Stomach (tissue), 9 donors: ENCODE data around the gene KLK8. TPM values are rescaled to one million over a fixed set of nuclear protein-coding genes. Genes with fewer than 3 reads are reported as not detected.
"Not testable (repeated sequence)": the region's sequence is repeated elsewhere in the genome, so short reads cannot be mapped to it uniquely, and the experiment has no call there.

Experiments used
- DNase-seq, 2 donors: peaks; one replicate each; pipeline versions ENCODE4 v3.0.0 to v3.0.0-alpha.2; 2013 to 2019
- H3K27ac ChIP-seq, 5 donors: fragments of 200-600 bp in 4 of 5; sonication (generic) in 4 of 5; one replicate each; pipeline ENCODE4 v1.5.1; 2013 to 2019; ENCODE audit warnings: mild to moderate bottlenecking in 1 of 5, moderate library complexity in 1 of 5
- H3K27me3 ChIP-seq, 3 donors: fragments of 200-600 bp; sonication (generic); one replicate each; pipeline ENCODE4 v1.5.1; 2017 to 2019; ENCODE audit warnings: mixed run types in 1 of 3
- H3K36me3 ChIP-seq, 4 donors: fragments of 200-600 bp; sonication (generic); 1 replicate in 3 of 4; 2 replicates in 1 of 4; pipeline ENCODE4 v1.5.1; 2016 to 2019
- H3K4me1 ChIP-seq, 4 donors: fragments of 200-600 bp; sonication (generic); one replicate each; pipeline ENCODE4 v1.5.1; 2016 to 2019
- H3K4me3 ChIP-seq, 4 donors: fragments of 200-600 bp; sonication (generic) in 3 of 4; one replicate each; pipeline ENCODE4 v1.5.1; 2016 to 2019; ENCODE audit warnings: mild to moderate bottlenecking in 1 of 4
- H3K9me3 ChIP-seq, 4 donors: fragments of 200-600 bp; sonication (generic); one replicate each; pipeline ENCODE4 v1.5.1; 2016 to 2019
- EP300 ChIP-seq: sonication (generic); formaldehyde crosslinking; IDR thresholded peaks from one replicate; pipeline ENCODE4 v1.6.1; 2017; ENCODE audit warnings: antibody characterized with exemption
- POLR2A ChIP-seq, 4 donors: fragments of 450-650 bp; IDR thresholded peaks; one replicate each; pipeline ENCODE4 v1.6.1; 2016; ENCODE audit warnings: antibody characterized with exemption in 4 of 4, control low read depth in 2 of 4, mild to moderate bottlenecking in 1 of 4, moderate library complexity in 1 of 4
- POLR2AphosphoS5 ChIP-seq, 3 donors: sonication (generic); formaldehyde crosslinking; IDR thresholded peaks; one replicate each; pipeline ENCODE4 v1.6.1; 2016; ENCODE audit warnings: antibody characterized with exemption in 3 of 3
- whole genome bisulfite sequencing, 5 donors: extraction: QIAGEN DNeasy Blood & Tissue Kit in 3 of 5; methylation state at CpG; one replicate each; pipeline versions ENCODE4 v1.1.5 to v1.1.7; 2013 to 2018; 5-methylcytosine and 5-hydroxymethylcytosine counted together
- intact Hi-C: fragments of 100-400 bp; cut with DNase I; formaldehyde crosslinking; loops from one replicate; pipeline ENCODE4 v1.15.1; 2023; ENCODE audit warnings: low total_unique reads
- polyA plus RNA-seq, 3 donors: library from polyadenylated mRNA; stranded (reverse); fragments of 200-250 nt; gene quantifications; one replicate each; pipeline ENCODE4 v1.2.3, GENCODE V29; 2013
- total RNA-seq, 5 donors: library from RNA; depleted of rRNA; stranded (reverse); fragments of >200 nt; gene quantifications; one replicate each; pipeline versions ENCODE4 v1.1.0 to v1.2.3, GENCODE V29; 2014 to 2016
- TF ChIP-seq, protein P1 (sequence below), 7 experiments: fragments of 450-650 bp in 4 of 7; fragments of 200-600 bp in 3 of 7; sonication (generic) in 3 of 7; IDR thresholded peaks; one replicate each; pipeline ENCODE4 v1.5.1; 2016 to 2019; ENCODE audit warnings: antibody characterized with exemption in 7 of 7, control low read depth in 2 of 7, mild to moderate bottlenecking in 1 of 7
- donor health status: healthy with polysubstance abuse.
- donor health status: Bipolar disorder and iron deficiency.
- donor health status: healthy.

The KLK8 gene
- total and polyA plus RNA-seq, 8 donors: 116 TPM; not detected in 7

DNA sequence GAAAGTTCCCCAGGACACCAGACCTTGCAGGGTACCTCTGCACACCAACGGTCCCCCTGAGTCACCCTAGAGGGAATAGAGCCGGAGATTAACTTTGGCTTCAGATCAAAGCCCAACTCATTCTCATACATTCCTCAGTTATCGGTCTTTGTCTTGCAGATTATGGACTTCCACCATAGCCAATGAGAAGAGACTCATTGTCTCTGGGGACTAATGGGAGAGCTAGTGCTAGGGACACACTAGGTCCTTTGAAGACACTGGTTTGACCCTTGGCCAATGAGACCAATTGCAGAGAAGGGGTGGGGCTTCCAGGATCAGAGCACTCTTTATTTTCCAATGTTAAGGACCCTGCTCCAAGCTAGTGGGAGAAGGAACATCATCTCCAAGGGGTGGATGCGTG lies 23.8 kb downstream of the KLK8 start:
- Histone ChIP-seq H3K9me3 (no peaks in the 10 kb centered on the region), H3K27me3 (peaks cover 3 to 89% (median 14%) of the 10 kb centered on the region in 3 donors), H3K4me3 (no peak overlapping the region), H3K27ac (no peak overlapping the region), H3K4me1 (no peaks in the 10 kb centered on the region), H3K36me3 (no peaks in the 10 kb centered on the region)
- WGBS, 5 donors: 72 to 83% (median 76%) methylated on average over 4 of the region's 4 CpGs
- TF ChIP-seq POLR2AphosphoS5 (IDR thresholded peaks at IDR 0.05) (no peak), POLR2A (IDR thresholded peaks at IDR 0.05) (no peak), EP300 (no peak)
- TF ChIP-seq, protein P1, sequence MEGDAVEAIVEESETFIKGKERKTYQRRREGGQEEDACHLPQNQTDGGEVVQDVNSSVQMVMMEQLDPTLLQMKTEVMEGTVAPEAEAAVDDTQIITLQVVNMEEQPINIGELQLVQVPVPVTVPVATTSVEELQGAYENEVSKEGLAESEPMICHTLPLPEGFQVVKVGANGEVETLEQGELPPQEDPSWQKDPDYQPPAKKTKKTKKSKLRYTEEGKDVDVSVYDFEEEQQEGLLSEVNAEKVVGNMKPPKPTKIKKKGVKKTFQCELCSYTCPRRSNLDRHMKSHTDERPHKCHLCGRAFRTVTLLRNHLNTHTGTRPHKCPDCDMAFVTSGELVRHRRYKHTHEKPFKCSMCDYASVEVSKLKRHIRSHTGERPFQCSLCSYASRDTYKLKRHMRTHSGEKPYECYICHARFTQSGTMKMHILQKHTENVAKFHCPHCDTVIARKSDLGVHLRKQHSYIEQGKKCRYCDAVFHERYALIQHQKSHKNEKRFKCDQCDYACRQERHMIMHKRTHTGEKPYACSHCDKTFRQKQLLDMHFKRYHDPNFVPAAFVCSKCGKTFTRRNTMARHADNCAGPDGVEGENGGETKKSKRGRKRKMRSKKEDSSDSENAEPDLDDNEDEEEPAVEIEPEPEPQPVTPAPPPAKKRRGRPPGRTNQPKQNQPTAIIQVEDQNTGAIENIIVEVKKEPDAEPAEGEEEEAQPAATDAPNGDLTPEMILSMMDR (IDR thresholded peaks at IDR 0.05): no peak
- intact Hi-C loops: no loop called here
- DNase-seq: no peak

- intact Hi-C loops: no loop called here
- no peak overlapping the region for H3K4me3 ChIP-seq
- DNase-seq: peak in 1 of 2 donors; percentile 30
- no peak overlapping the region for H3K27ac ChIP-seq
- 9 to 17% (median 11%) methylated on average over 8 of the region's 8 CpGs for WGBS, 5 donors
- TF ChIP-seq POLR2A (IDR thresholded peaks at IDR 0.05) (no peak), POLR2AphosphoS5 (IDR thresholded peaks at IDR 0.05) (no peak), EP300 (no peak)
- TF ChIP-seq, protein P1 (IDR thresholded peaks at IDR 0.05): no peak
- no peaks in the 10 kb centered on the region for H3K9me3 ChIP-seq
- no peaks in the 10 kb centered on the region for H3K36me3 ChIP-seq
- peaks cover 3 to 87% (median 14%) of the 10 kb centered on the region in 3 donors for H3K27me3 ChIP-seq
- no peaks in the 10 kb centered on the region for H3K4me1 ChIP-seq
Measured at GRCh38 chr19:50975766-50976165, 25.6 kb downstream of the KLK8 start.

DNA sequence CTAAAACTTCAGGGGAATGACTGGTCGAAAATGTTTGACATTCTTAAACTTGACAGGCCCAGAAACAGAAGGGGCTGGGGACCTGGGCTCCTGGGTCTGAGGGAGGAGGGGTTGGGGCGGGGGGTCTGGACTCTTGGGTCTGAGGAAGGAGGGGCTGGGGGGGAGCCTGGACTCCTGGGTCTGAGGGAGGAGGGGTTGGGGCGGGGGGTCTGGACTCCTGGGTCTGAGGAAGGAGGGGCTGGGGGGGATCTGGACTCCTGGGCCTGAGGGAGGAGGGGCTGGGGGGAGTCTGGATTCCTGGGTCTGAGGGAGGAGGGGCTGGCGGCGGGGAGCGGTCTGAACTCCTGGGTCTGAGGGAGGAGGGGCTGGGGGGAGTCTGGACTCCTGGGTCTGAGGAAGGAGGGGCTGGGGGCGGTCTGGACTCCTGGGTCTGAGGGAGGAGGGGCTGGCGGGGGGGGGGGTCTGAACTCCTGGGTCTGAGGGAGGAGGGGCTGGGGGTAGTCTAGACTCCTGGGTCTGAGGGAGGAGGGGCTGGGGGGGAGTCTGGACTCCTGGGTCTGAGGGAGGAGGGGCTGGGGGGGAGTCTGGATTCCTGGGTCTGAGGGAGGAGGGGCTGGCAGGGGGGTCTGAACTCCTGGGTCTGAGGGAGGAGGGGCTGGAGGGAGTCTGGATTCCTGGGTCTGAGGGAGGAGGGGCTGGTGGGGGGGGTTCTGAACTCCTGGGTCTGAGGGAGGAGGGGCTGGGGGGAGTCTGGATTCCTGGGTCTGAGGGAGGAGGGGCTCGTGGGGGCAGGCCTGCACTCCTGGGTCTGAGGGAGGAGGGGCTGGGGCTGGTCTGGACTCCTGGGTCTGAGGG lies 26.5 kb downstream of the KLK8 start:
- TF ChIP-seq POLR2A (IDR thresholded peaks at IDR 0.05): no peak
- no peak overlapping the region for H3K27ac ChIP-seq
- H3K9me3 ChIP-seq: no peaks in the 10 kb centered on the region
- peak in 1 of 2 donors; percentile 14 for DNase-seq
- intact Hi-C loops: no loop called here
- peaks cover 3 to 87% (median 14%) of the 10 kb centered on the region in 3 donors for H3K27me3 ChIP-seq
- H3K36me3 ChIP-seq: no peaks in the 10 kb centered on the region
- H3K4me1 ChIP-seq: no peaks in the 10 kb centered on the region
- 15 to 38% (median 18%) methylated on average over 1 to 9 of the region's 9 CpGs for WGBS, 5 donors
- no peak overlapping the region for H3K4me3 ChIP-seq

- Histone ChIP-seq H3K4me3 (no peak overlapping the region), H3K27ac (no peak overlapping the region), H3K4me1 (no peaks in the 10 kb centered on the region), H3K27me3 (peaks cover 3 to 87% (median 23%) of the 10 kb centered on the region in 3 donors), H3K9me3 (no peaks in the 10 kb centered on the region), H3K36me3 (no peaks in the 10 kb centered on the region)
- no peak for DNase-seq
- WGBS, 5 donors: 70 to 85% (median 78%) methylated on average over 9 of the region's 9 CpGs
- TF ChIP-seq, protein P1 (IDR thresholded peaks at IDR 0.05): no peak
- TF ChIP-seq POLR2A (IDR thresholded peaks at IDR 0.05) (no peak), EP300 (no peak), POLR2AphosphoS5 (IDR thresholded peaks at IDR 0.05) (no peak)
- intact Hi-C loops: no loop called here
Measured at GRCh38 chr19:50972795-50973376, 28.5 kb downstream of the KLK8 start.

- H3K36me3 ChIP-seq, DNase-seq, H3K4me3 ChIP-seq, intact Hi-C loops, H3K4me1 ChIP-seq, H3K27ac ChIP-seq, H3K9me3 ChIP-seq: not testable (repeated sequence)
- peaks cover 0 to 89% (median 19%) of the 10 kb centered on the region in 3 donors for H3K27me3 ChIP-seq
- 66 to 84% (median 76%) methylated on average over 3 of the region's 3 CpGs for WGBS, 5 donors
Measured at GRCh38 chr19:50969810-50970209, 31.6 kb downstream of the KLK8 start.
